AG04449 (cell line): ENCODE measurements around the gene KDELR3.

Source experiments
- CTCF ChIA-PET: fragments of 350-600 bp; formaldehyde crosslinking; extraction: SDS; loops from one replicate; lab custom pipeline; 2021; ENCODE audit warnings: antibody characterized with exemption; lab: Yijun Ruan, JAX
- POLR2A ChIA-PET: fragments of 400-600, 350-600 bp; formaldehyde crosslinking; extraction: SDS; loops from one replicate; lab custom pipeline; 2020; ENCODE audit warnings: antibody characterized with exemption, inconsistent platforms; lab: Yijun Ruan, JAX
- DNase-seq: peaks from one replicate; pipeline ENCODE4 v3.0.0-alpha.2; 2010; ENCODE audit warnings: low read depth, low spot score
- H3K4me3 ChIP-seq: 2 replicates; pipeline ENCODE4 v1.5.1; 2011; ENCODE audit warnings: low read depth, mild to moderate bottlenecking, control low read depth, low read length
- CTCF ChIP-seq: IDR thresholded peaks from one replicate; pipeline ENCODE4 v1.5.1; 2011; ENCODE audit warnings: mild to moderate bottlenecking, moderate library complexity, low read length, control low read depth, inconsistent platforms; ENCODE audit not compliant: insufficient read depth; ENCODE audit errors: missing control alignments

The KDELR3 gene

GRCh38 chr22:38435010-38435409, 32.9 kb upstream of the KDELR3 start:
- POLR2A ChIA-PET, result no interaction called here
- DNase-seq, result no peak
- CTCF ChIA-PET, result interaction anchor here (1.3 to 2.4 kb wide), 2 partner anchors 8 to 22 kb away, joined by 3 to 9 read pairs; no protein-coding TSS in a partner anchor
- H3K4me3 ChIP-seq, result no peak overlapping the region
- no peak for TF ChIP-seq CTCF

- no peak overlapping the region for H3K4me3 ChIP-seq
- DNase-seq, result no peak
- ChIA-PET POLR2A (no interaction called here), CTCF (interaction anchor here (1.3 to 2.4 kb wide), 3 partner anchors 9 to 136 kb away, joined by 3 to 9 read pairs (median 6); no protein-coding TSS in a partner anchor)
- no peak for TF ChIP-seq CTCF
Measured at GRCh38 chr22:38435965-38436364, 31.9 kb upstream of the KDELR3 start.

GRCh38 chr22:38436629-38437395, 31.1 kb upstream of the KDELR3 start:
- ChIA-PET CTCF (interaction anchor here (1.7 to 1.8 kb wide), 2 partner anchors 22 to 135 kb away, joined by 3 to 6 read pairs; no protein-coding TSS in a partner anchor), POLR2A (no interaction called here)
- TF ChIP-seq CTCF, result no peak
- no peak overlapping the region for H3K4me3 ChIP-seq
- DNase-seq, result no peak

GRCh38 chr22:38437416-38437815, 30.5 kb upstream of the KDELR3 start:
- ChIA-PET POLR2A (no interaction called here), CTCF (interaction anchor here (1.7 to 1.8 kb wide), 2 partner anchors 23 to 135 kb away, joined by 3 to 6 read pairs; no protein-coding TSS in a partner anchor)
- TF ChIP-seq CTCF, result no peak
- H3K4me3 ChIP-seq, result no peak overlapping the region
- DNase-seq, result no peak

GRCh38 chr22:38440747-38441350, 27.0 kb upstream of the KDELR3 start:
- POLR2A ChIA-PET, result no interaction called here
- TF ChIP-seq CTCF, result no peak
- CTCF ChIA-PET, result no interaction called here
- DNase-seq, result no peak
- no peak overlapping the region for H3K4me3 ChIP-seq

- no peak for TF ChIP-seq CTCF
- ChIA-PET CTCF (no interaction called here), POLR2A (no interaction called here)
- H3K4me3 ChIP-seq, result no peak overlapping the region
- no peak for DNase-seq
Measured at GRCh38 chr22:38441620-38442287, 26.1 kb upstream of the KDELR3 start.
